IMR-90 (cell line): ENCODE measurements around the gene TSSK2.

Experiments used
- BHLHE40 ChIP-seq: fragments of 150-350 bp; IDR thresholded peaks from 2 replicates; pipeline ENCODE4 v1.6.1; 2016; ENCODE audit warnings: mild to moderate bottlenecking, low read depth, low read length
- CEBPB ChIP-seq: IDR thresholded peaks from 2 replicates; pipeline ENCODE4 v1.6.1; 2012; ENCODE audit warnings: low read depth, low read length, improper control_type of control experiment
- CTCF ChIP-seq: conservative IDR thresholded peaks from 2 replicates; pipeline ENCODE4 v1.5.1; 2012; ENCODE audit warnings: mild to moderate bottlenecking, low read depth, low read length, improper control_type of control experiment
- MAZ ChIP-seq: IDR thresholded peaks from 2 replicates; pipeline ENCODE4 v1.6.1; 2012; ENCODE audit warnings: low read depth, mild to moderate bottlenecking, low read length, improper control_type of control experiment, moderate library complexity, borderline replicate concordance
- NFE2L2 ChIP-seq: fragments of 150-350 bp; IDR thresholded peaks from 2 replicates; pipeline ENCODE4 v1.6.1; 2016; ENCODE audit warnings: low read depth, mild to moderate bottlenecking, low read length
- POLR2A ChIP-seq: IDR thresholded peaks from 2 replicates; pipeline ENCODE4 v1.6.1; 2012; ENCODE audit warnings: mild to moderate bottlenecking, low read depth, low read length
- RCOR1 ChIP-seq: IDR thresholded peaks from 2 replicates; pipeline ENCODE4 v1.6.1; 2012; ENCODE audit warnings: mild to moderate bottlenecking, low read length, improper control_type of control experiment; ENCODE audit not compliant: insufficient replicate concordance
- RFX5 ChIP-seq: IDR thresholded peaks from 2 replicates; pipeline ENCODE4 v1.8.0; 2012; ENCODE audit warnings: low read depth, mild to moderate bottlenecking, low read length, moderate library complexity
- SMC3 ChIP-seq: fragments of 150-350 bp; IDR thresholded peaks from 2 replicates; pipeline ENCODE4 v1.6.1; 2016; ENCODE audit warnings: low read depth, mild to moderate bottlenecking, antibody characterized with exemption, low read length, moderate library complexity
- TF ChIP-seq, protein P1 (sequence below): fragments of 150-350 bp; IDR thresholded peaks from 2 replicates; pipeline ENCODE4 v1.6.1; 2017; ENCODE audit warnings: mild to moderate bottlenecking, antibody characterized with exemption, low read length, low read depth

- TF ChIP-seq RCOR1 (no peak), POLR2A (no peak), CTCF (no peak), CEBPB (no peak), BHLHE40 (no peak), RFX5 (no peak), MAZ (no peak), NFE2L2 (no peak), SMC3 (no peak)
- TF ChIP-seq, protein P1, sequence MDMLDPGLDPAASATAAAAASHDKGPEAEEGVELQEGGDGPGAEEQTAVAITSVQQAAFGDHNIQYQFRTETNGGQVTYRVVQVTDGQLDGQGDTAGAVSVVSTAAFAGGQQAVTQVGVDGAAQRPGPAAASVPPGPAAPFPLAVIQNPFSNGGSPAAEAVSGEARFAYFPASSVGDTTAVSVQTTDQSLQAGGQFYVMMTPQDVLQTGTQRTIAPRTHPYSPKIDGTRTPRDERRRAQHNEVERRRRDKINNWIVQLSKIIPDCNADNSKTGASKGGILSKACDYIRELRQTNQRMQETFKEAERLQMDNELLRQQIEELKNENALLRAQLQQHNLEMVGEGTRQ: no peak
Observed at GRCh38 chr22:19168088-19168890, 37.2 kb downstream of the TSSK2 start.
